Middle frontal gyrus (tissue), 1 donor: ENCODE results near the gene GMPPB.
A peak's percentile ranks its signal among the peaks of the same experiment; 100 is the strongest.

Experiments used
- DNase-seq: peaks from one replicate; pipeline ENCODE4 v3.0.0-alpha.2; 2015; ENCODE audit warnings: low spot score; ENCODE audit errors: extremely low spot score

Gene GMPPB

DNA sequence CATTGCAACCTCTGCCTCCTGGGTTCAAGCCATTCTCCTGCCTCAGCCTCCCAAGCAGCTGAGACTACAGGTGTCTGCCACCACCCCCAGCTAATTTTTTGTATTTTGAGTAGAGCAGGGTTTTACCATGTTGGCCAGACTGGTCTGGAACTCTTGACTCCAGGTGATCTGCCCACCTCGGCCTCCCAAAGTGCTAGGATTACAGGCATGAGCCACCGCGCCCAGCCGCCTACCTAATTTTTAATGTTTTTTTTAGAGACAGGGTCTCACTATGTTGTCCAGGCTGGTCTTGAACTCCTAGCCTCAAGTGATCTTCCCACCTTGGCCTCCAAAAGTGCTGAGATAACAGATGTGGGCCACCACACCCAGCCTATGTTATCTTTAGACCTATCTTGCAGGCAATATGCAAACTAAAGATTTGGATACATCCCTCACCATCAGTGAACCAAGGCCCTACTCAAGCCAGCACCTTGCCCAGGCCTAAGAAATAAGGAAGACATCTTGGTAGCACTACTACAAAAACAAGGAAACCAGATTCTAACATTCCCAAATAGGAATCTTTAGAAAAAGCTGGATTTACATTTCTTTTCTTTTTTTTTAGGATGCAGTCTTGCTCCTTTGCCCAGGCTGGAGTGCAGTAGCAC is 6.3 kb upstream of the GMPPB start:
- DNase-seq: no peak

DNA sequence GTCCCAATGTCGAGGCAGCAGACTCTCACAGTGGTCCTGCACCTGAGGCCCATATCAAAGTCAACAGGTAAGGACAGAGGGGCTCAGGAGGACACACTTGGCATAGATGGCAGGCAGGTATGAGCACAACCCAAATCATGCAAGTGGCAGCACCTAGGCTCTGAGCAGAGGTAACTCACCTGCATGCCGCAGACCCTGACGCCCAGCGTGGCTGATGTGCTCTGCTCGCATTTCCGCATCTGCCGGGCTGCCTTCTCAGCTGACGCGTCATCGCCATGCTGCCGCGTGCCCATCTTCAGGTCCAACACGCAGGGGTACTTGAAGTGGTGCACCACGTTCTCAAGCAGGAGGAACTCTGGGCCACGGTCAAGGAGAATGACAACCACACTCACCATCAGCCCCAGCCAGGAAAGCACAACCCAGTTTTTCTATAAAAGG is 4.2 kb upstream of the GMPPB start:
- DNase-seq: no peak

DNA sequence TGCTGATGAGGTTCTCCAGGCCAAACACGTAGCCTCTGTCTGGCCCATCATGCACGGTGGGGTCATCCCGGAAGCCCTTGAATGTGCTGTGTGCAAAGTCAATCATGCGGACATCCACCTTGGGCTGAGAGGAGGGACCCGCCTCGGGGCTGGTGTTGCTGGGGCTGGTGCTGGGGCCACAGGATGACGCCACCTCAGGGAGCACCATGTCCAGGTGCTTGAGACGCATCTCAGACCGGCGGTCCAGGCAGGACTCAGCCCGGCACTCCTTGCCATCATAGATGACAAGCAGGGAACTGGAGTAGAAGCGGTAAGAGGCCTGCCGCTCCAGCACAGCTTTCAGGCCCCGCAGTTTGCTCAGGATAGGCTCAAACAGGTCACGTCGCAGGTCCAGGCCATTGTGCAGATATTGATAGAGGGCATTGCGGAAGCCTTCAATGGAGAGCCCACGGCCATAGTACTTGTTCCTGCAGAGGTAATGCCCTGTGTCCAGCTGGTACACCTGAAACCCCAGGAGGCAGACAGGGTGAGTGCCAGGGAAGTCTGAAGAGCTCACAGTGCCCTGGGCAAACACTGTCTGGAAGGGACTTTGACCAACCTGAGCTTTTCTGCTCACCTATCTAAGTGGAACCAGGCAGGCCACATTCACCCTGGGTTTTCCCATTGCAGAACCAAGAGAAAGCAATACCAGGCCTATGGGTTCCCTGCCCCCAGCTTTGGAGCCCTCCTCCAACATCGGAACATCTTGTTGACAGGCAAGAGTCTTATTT is 3.6 kb upstream of the GMPPB start:
- no peak for DNase-seq

DNA sequence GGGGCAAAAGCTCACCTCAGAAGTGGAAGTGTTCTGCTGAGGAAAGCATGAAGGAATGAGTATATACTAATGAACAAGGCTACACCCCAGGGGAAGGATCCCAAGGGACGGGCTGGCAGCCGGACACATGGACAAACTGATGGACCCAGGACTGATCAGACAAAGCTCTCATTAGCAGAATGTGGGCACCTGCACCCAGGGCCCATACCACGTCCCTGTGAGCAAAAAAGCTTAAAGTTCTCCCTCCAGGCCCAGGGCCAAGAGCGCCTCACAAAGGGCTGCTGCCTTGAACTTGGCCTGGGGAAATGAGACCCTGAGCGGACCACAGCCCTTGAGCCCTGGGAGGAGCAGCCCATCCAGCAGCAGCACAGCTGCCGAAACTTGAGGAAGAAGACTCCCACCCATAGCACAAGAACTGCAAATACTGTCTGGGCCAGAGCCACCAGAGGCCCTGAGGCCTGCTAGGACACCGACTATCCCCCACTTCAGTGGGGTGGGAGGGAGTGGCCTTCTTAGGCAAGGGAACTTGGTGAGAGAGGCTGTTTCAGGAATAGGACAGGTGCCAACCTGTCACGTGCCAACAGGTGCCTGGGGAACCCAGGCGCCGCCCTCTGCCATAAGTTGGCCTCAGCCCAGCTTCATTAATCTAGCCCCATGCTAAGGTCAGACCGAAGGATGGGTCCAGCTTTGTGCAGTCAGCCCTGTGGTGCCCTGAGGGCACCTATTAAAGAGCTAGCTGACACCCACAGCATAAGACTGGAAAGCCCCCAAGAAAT is 2.3 kb upstream of the GMPPB start:
- no peak for DNase-seq

DNA sequence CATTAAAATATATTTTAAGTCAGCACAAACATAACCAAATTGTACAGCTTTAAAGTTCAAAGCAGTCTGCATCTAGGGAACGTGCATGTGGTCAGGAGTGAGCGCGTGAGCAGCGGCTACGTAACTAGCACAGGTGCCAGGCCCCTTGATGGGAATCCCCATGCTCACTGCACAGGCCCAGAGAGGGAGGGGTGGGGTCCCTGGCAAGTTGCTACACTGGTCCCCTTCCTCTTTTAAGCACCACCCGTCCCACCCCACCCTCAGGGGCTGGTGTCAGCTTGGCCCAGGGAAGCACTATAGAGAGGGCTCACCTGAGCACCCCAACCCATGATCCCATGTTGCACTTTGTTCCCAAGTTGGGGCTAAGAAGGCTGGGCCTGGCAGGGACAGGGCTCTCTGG is 835 bp upstream of the GMPPB start:
- no peak for DNase-seq

DNA sequence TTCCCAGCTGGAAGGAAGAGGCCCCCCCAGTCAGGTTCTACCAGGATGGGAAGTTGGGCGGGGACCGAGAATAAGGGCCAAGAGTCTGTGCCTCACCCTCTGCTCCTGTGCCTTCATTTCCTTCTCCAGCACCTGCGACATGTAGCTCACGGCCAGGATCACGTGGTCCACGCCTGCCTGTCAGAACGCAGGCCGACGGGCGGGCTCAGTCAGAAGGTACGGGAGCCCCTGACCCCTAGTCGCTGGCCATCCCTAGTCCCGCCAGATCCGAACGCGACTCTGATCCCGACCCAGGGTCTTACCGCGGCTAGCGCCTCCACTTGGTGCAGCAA is 489 bp downstream of the GMPPB start:
- DNase-seq: no peak

DNA sequence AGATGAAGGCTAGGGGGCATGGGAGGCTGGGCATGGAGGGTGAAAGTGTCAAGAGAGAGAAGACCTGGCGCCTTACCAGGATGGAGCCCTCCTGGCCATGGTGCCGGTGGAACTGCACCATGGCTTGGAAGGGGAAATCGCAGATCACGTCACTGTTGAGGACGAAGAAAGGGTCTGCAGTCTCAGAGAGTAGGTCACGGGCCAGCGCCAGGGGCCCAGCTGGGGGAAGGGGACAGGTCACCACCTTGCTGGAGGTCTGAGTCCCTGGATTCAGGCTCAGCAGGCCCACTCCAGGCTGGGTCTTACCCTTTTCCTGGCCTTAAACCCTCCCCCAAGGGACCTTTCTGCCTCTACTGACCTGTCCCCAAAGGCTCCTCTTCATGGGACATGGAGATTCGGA is 855 bp downstream of the GMPPB start:
- no peak for DNase-seq

DNA sequence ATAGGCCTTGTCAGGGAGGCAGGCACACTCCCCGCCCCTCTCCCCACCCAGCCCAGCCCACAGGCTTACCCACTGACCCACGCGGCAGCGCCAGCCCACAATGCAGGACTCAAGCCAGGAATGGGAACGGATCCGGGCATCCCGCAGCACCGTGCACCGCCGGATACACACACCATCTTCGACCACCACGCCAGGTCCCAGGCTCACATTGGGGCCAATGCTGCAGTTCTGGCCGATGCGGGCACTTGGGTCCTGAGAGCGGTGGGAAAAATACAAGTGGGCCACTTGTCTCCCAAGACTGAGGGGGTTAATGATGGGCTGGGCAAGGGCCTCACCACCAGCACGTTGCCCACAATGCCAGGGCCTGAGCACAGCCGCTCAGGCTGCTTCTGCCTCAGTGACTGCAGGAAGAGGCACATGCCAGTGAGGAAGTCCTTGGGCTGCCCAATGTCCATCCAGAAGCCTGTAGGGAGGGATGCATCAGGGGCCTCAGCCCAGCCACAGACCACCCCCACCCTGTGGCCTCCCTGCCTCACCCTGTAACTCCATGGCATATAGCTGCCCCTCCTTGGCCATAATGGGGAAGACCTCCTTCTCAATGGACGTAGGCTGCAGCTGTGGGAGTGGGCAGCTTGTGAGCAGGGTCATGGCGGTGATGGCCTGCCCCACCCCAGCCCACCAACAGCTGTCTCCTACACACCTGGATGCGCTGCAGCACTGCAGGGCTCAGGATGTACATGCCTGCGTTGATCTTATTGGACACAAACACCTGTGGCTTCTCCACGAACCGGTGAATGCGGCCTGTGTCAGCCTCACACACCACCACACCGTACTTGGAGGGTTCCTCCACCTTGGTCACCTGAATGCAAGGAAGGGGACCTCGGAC is 1.6 kb downstream of the GMPPB start:
- no peak for DNase-seq

DNA sequence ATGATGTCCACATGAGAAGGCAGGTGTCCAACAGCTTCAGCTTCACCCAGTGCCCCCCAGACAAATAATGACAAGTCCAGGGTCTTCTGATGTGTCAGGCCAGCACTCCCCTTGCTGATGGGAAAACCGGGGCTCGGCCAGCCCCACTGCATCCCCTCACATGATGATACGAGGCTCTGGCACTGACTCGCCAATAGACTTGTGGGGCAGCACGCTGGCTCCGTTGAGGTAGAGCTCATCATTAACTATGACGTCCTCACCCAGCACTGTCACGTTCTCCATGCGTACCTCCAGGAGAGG is 2.2 kb downstream of the GMPPB start:
- DNase-seq: no peak

DNA sequence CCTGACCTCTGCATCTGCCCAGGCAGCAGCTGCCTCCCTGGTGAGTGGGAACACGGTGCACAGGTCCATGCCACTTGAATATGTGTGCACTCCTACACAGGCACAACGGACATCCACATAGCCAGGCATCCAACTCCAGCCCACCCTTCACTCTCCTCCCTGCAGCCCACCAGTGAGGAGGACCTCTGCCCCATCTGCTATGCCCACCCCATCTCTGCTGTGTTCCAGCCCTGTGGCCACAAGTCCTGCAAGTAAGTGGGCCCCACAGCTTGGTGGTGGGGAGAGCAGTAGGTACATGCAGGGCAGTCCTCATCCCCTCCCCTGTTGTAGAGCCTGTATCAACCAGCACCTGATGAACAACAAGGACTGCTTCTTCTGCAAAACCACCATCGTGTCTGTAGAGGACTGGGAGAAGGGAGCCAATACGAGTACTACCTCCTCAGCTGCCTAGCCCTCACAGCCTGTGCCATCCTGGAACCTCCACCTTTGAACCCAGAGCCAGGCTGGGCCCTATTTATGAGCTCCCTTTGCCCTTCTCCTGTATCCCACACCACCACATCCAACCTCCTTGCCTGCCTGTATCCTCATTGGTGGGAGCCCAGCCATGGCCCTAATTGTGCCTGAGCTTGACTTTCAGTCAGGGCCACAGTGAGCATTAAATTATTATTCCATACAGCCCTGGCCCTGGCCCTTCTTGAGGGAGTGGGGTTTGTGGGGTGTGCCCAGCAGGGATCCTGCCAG is 2.7 kb downstream of the GMPPB start:
- no peak for DNase-seq

DNA sequence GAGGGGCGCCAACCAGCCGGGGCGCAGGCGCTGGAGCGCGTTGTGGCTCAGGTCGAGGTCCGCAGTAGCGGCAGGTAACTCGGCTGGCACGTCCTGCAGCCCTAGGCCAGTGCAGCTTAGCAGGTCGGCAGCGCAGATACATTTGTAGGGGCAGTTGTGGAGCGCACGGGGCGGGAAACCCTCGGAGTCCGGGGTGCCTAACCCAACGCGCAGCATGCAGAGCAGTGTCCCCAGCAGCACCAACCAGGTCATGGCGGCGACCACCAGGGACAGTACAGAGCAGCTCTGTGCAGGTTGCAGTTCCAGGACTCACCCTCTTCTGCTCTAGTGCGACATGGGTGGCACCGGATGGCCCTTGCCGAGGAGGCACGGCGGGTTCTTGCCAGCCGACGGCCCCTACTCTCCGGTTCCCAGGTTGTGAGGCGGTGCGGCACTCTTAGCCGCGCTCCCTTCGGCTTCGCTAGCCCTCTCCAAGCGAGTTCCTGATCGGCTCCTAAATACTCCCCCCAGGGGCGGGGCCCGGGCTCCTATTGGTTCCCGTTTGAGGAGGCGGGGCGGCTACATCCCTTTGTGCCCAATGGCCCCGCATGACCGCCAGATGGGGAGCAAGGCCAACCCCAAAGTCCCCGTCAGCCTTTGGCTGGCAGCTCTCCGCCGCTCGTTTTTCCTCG is 4.4 kb downstream of the GMPPB start, which contains the start of gene AMIGO3:
Gene AMIGO3 (minus strand): TSS at position 471 of the 671 bp plus-strand sequence. CDS start 219 bp downstream, at position 252.
- DNase-seq: peak; percentile 87

DNA sequence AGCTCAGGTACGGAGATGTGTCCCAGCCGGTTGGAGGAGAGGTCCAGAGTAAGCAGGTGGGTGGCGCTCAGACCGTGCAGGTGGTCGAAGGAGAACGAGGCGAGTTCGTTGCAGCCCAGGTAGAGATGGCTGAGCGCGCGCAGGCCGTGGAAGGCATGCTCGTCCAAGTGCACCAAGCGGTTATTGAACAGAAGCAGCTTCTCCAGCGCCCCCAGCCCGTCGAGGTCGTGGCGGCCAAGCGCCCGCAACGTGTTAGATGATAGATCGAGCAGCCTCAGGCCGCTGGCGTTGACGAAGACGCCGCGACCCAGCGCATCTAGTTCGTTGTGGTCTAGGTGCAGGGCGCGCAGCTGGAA is 4.9 kb downstream of the GMPPB start:
- no peak for DNase-seq

DNA sequence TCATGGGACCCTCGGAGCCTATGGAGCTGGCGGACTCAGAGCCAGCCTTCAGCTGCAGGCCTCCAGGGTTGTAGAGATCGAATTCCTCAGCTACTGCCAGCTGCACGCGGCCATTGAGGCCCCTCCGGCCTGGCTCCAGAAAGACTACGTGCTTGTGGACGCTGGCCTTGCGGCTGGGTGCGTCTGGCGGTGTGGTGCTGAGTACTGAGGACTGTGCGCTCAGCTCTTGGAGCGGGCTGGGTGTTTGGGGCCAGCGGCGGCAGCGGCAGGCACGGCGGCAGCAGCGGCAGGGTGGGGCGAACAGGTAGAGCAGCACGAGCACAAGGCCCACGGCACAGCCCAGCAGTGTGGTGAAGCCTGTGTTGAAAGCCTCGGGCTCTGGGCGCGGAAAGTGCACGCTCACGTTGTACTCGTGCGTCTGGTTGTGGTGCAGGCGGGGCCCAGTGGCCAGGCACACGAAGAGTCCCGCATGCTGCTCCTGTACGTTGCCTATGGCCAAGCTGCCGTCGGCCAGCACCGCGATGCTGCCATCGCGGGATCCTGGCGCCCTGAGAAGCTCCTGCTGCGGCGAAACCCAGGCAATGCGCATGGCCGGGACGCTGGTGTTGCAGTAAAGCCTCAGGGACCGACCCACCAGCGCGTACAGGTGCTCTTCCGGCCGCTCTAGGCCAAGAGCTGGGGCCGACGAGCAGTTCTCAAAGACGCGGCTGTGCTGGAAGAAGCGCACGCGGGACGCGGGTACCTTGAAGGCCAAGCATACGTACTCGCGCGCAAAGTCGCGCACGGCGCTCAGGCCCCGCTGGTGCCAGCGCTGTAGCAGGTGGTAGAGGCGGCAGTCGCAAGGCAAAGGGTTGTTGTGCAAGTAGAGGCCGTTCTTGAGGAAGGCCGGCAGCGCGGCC is 5.5 kb downstream of the GMPPB start:
- DNase-seq: no peak

DNA sequence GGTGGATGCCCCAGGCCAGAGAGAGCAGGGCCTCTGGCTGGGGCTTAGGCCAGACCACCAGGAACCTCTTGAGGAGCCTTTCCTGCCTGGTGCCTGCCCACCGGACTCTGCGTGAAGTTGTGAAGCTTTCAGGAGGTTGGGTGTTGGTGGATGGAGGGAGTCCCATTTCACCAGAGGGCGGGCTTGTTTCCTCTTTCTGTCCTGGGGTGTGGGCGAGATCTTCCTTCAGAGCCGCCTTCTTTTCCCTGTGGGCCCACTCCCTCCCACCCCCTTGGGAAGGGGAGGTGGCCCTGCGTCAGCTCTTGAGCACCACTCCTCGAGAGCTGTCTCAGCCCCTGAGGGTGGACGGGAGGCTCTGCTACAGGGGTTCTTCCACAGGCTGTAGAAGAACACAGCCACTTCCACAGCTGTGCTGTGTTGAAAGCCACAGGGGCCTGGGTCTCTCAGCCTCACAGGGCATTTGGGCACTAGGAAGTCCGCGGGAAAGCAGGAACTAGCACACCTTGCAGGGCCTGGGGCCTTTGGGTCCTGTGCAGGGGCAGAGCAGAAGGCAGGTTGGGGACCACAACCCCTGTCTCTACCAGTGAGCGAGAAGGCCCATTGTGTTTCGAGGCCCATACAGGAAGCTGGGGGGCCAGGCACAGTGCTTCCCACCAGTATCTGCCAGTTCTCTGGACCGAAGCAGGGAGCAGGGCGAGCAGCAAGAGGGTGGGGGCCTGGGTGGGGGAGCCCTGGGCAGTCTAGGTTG is 6.4 kb downstream of the GMPPB start:
- DNase-seq: no peak

DNA sequence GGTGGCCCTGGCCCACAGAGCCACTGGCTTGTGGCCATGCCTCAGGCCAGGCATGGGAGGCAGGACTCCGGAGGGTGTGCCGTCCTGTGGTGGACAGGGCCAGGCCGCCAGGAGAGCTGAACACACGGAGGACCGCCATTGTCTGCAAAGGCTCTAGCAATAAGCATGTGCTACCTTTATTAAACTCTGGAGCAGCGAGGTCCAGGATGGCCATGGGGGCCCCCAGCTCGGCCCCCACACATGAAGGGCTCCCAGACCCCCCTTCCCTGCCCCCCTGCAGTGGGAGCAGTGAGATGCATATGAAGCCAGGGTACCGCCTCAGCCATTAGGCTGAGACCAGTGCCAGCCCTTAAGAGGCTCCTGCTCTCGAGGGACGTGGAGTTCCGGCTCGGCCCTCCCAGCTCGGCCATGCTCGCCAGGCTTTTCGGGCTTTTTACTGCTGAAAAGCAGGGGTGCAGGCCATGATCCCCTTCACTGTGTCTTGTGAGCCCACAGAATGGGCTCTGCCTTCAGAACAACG is 7.0 kb downstream of the GMPPB start:
- DNase-seq: no peak

DNA sequence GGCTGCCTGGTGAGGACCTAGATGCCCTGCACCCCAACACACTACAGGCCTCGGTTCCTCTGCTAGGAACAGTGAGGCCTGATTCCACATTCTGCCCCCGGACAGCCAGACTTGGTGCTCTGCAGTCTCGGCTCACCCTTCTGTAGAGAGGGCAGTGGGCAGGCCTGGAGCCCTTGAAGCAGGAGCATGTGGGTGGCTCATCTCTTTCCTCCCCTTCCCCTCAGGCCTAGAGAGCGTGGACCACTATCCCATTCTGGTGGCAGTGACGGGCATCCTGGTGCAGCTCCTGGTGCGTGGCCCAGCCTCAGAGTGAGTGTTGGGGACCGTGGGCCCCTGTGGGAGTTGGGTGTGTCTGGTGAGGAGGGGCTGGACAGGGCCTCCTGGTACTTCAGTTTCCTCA is 7.6 kb downstream of the GMPPB start:
- no peak for DNase-seq

DNA sequence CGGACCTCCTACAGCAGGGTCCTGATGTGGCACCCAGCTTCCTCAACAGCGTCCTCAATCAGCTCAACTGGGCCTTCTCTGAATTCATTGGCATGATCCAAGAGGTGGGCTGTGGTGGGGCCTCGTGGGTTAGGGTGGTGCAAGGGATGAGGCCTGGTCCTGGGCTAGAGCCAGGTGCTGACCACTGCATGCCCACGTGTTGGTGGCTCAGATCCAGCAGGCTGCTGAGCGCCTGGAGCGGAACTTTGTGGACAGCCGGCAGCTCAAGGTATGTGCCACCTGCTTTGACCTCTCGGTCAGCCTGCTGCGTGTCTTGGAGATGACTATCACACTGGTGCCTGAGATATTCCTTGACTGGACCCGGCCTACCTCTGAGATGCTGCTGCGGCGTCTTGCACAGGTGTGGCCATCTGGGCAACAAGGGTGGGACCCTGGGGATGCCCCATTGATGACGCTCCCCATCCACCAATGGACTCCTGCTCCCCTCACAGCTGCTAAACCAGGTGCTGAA is 8.1 kb downstream of the GMPPB start:
- no peak for DNase-seq
